GM21381 (cell line): ENCODE results near the gene ZNF474.
A peak's percentile ranks its signal among the peaks of the same experiment; 100 is the strongest.
"Not testable (repeated sequence)": the region's sequence is repeated elsewhere in the genome, so short reads cannot be mapped to it uniquely, and the experiment has no call there.

Experiments
- ATAC-seq: cut with Tn5 transposase; IDR thresholded peaks from one replicate; pipeline ENCODE4 v1.9.1; 2021; ENCODE audit warnings: mild to moderate bottlenecking, moderate library complexity; ENCODE audit not compliant: unreplicated experiment

Gene ZNF474

GRCh38 chr5:122129306-122129705, at the start of gene ZNF474:
TSS of gene ZNF474 (plus strand) at chr5:122129546. CDS start at chr5:122151991, 22,445 bp downstream.
- no peak for ATAC-seq

DNA sequence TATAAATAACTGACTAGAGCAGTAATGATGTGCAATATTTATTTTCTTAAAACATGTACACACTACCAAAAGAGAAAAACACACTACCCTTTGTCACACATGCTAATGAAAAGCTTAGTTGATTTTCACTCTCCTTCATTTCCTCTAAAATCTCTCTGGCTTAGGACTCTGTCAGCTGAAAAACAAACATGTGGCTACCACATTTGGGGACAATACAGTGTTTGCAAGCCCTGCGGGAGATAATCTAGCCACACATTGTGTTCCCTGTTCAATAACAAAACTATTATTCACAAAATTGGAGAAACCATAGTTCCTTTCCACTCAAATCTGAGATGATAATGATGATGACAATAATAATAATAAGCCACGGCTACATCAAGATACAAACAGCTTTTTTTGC, 47.8 kb upstream of the ZNF474 start:
- ATAC-seq, result no peak

DNA sequence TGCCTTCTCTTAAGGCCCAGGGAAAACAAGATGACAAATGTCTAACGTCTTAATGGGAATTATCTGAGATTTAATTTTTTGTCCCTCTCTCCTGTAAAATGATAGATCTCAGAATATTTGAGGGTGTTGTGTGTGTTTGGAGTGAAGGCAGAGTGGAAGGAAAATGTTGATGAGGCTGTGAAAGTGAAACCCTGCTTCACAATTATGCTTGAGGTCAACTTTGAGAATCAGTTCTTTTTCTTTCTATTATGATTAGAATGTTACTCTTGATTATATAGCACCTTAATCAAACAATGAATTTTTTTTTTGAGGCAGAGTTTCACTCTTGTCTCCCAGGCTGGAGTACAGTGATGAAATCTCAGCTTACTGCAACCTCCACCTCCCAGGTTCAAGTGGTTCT, 45.8 kb upstream of the ZNF474 start:
- ATAC-seq, result no peak

- ATAC-seq, result no peak
Observed at GRCh38 chr5:122085041-122085440, 44.3 kb upstream of the ZNF474 start.

DNA sequence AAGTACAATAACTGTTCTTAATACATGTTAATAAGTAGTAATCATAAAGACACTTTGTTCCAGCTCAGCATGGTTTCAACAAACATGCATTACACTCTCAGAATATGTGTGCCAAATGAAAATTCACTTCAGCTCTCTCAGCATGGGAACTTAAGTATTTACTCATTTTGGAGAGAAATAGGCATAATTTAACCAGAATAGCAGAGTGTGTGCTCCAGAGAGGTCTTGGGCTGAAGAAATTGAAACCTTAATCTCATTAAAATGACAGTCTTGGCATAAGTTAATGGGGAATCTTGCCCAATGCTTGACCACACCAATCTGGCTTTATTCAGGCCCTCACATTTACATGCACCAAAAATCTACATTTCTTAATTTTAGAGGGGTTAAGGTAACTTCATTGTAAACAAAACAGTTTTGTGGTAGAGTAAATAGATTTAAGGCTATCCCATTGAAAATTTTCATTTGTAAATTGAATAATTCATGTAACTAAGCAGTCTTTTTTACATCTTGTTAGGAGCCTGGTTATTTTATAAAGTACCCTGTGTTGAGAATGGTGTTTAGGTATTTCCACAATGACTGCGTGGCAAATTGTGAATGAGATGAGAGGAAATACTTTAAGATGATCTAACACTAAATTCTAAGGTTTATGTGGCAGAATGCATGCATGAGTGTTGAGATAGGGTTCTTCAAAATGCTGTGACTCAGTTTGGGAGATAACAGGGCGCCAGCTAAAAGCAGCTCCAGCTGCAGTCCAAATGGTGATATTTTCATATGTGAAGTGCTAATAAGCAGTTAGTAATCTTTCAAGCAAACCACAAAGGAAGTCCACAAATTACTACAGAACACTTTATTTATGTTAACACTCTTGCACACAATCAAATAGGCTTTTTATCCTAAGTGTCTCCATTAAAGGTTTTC, 40.0 kb upstream of the ZNF474 start:
- no peak for ATAC-seq

- no peak for ATAC-seq
Observed at GRCh38 chr5:122091936-122092600, 37.3 kb upstream of the ZNF474 start.

GRCh38 chr5:122093415-122094180, 35.7 kb upstream of the ZNF474 start:
- ATAC-seq, result no peak

- ATAC-seq, result not testable (repeated sequence)
Observed at GRCh38 chr5:122094251-122094650, 35.1 kb upstream of the ZNF474 start.

DNA sequence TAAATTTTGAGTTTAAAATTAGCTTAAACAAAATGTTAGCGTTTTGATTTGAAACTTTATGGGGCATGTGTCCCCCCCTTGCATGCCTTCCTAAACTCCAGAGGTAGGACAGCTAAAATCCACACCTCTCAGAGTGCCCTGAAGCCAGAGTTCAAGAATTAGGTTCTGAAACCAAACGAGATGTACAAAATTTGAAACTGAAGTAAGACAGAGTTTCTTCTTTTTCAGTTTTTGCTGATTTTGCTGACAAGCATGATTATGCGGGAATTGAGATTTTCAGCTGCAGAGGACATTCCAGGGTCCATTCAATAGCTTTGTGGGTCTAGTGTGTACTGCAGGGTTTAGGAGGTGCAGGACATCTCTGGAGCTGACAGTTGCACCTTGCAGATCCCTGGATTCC, 34.2 kb upstream of the ZNF474 start:
- ATAC-seq, result no peak

DNA sequence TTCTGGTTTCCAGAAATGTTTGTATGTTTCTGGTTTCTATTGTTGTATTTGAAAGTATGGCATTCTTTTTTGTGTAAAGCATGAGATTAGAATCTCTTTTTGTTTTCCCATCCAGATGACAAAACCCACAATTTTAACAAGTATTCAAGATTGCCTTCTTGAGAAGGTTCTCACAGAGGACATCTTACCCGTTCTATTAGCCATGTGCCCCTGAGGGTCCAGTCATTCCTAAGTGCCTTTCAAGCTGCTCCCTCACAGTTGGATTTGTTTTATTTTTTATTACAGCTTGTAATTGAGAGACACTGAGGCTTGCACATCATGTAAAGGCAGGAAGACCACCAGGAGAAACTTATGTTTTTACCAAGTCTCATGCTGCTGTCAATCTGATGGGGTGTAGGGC, 32.0 kb upstream of the ZNF474 start:
- no peak for ATAC-seq

GRCh38 chr5:122099060-122099790, 30.1 kb upstream of the ZNF474 start:
- no peak for ATAC-seq

DNA sequence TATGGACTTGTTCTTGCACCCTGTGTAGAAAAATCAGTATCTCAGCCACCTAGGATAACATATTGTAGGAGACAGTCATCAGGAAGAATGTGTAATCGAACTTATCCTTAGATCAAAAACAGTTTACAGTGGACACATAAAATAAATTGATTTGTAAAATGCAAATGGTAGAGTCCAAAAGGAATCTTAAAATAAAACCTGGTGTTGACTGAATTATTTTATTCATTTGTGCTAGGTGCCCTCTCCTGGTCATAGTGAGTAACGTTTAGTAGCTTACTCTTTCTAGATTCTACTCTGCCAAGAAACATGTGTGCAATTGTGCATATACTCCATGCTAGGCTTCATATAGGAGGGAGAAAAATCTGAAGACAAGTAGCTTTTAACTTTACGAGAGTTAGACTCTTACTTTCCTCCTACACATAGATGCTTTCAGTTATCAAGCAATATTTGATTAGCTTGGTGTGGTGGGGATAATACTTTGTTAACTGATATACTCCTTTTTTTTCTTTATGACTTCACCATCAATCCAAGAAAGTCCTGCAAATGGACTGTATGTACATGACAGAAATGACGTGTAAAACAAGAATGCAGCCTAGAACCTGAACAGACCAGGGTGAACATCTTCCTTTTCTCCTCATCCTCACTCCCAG, 27.6 kb upstream of the ZNF474 start:
- ATAC-seq, result peak; percentile 74

- no peak for ATAC-seq
Observed at GRCh38 chr5:122102825-122103224, 26.5 kb upstream of the ZNF474 start.

- ATAC-seq, result no peak
Observed at GRCh38 chr5:122105909-122106308, 23.4 kb upstream of the ZNF474 start.

GRCh38 chr5:122107016-122107415, 22.3 kb upstream of the ZNF474 start:
- ATAC-seq, result no peak

- no peak for ATAC-seq
Observed at GRCh38 chr5:122110987-122111386, 18.4 kb upstream of the ZNF474 start.

DNA sequence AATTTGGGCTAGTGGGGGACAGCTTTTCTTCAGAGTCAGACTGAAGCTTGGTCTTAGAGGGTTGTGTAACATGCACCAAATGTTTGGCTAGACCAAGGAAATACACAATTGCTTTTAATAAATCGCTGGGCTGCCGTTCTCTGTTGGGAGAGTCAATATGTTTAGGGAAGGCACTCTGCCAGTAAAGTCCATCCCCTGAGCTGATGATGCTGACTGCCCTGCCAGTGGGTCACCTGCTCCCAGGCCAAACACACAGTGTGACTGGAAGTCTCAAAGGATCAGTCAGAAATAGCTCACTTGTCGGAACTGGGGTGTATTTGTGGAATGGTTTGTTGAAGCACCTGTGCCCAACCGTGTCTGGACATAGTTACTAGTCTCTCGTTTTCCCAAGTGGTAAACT, 17.9 kb upstream of the ZNF474 start:
- ATAC-seq, result no peak

DNA sequence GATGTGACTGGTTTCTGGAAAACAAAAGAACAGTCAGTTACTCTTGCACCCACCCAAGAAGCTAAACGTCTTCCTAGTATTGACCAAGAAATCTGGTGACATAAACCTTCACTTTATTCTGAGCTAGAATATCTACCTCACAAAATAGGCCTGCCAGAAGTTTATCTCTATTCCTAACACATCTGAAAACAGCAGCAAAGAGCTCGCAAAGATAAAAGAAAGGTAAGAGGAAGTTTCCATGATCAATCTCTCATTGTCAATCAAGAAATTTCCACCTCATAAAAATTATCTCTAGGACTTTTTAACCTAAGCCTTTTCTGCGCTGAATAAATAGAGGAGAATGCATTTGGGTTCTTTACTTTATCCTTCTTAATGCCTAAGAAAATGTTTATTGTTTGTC, 17.3 kb upstream of the ZNF474 start:
- ATAC-seq, result no peak

GRCh38 chr5:122112733-122113558, 16.4 kb upstream of the ZNF474 start:
- no peak for ATAC-seq
